GM13977 (cell line): ENCODE results near the gene KLK6.

Source experiments
- DNase-seq: peaks from one replicate; pipeline ENCODE4 v3.0.0; 2012; ENCODE audit warnings: low spot score
- in situ Hi-C: fragments of 300-500 bp; cut with MboI; formaldehyde crosslinking; loops from one replicate; pipeline ENCODE4 v1.12.0; 2022; ENCODE audit warnings: low sequenced_read_pairs, low pct_unique_long_range_greater_than_20kb, mixed read lengths, inconsistent platforms; ENCODE audit not compliant: unreplicated experiment
- TF ChIP-seq, protein P1 (sequence below): IDR thresholded peaks from 2 replicates; pipeline ENCODE4 v1.5.1; 2012; ENCODE audit warnings: mild to moderate bottlenecking, control low read depth; ENCODE audit not compliant: insufficient read depth; ENCODE audit errors: extremely low read depth, missing control alignments

The KLK6 gene

GRCh38 chr19:51002542-51003311 lies 33.3 kb upstream of the KLK6 start:
- in situ Hi-C loops, result no loop called here
- no peak for DNase-seq
- TF ChIP-seq, protein P1, sequence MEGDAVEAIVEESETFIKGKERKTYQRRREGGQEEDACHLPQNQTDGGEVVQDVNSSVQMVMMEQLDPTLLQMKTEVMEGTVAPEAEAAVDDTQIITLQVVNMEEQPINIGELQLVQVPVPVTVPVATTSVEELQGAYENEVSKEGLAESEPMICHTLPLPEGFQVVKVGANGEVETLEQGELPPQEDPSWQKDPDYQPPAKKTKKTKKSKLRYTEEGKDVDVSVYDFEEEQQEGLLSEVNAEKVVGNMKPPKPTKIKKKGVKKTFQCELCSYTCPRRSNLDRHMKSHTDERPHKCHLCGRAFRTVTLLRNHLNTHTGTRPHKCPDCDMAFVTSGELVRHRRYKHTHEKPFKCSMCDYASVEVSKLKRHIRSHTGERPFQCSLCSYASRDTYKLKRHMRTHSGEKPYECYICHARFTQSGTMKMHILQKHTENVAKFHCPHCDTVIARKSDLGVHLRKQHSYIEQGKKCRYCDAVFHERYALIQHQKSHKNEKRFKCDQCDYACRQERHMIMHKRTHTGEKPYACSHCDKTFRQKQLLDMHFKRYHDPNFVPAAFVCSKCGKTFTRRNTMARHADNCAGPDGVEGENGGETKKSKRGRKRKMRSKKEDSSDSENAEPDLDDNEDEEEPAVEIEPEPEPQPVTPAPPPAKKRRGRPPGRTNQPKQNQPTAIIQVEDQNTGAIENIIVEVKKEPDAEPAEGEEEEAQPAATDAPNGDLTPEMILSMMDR, result no peak

GRCh38 chr19:51002089-51002532 lies 32.7 kb upstream of the KLK6 start:
- in situ Hi-C loops, result no loop called here
- TF ChIP-seq, protein P1, result no peak

GRCh38 chr19:51001515-51001914 lies 32.1 kb upstream of the KLK6 start, which contains the start of gene KLK8:
KLK8 (minus strand) TSS chr19:51001604; CDS start chr19:51001167, 437 bp downstream.
- DNase-seq, result no peak
- TF ChIP-seq, protein P1, result no peak
- in situ Hi-C loops, result no loop called here

More at GRCh38 chr19:51002089-51002532, 32.7 kb upstream of the KLK6 start:
- no peak for DNase-seq

DNA sequence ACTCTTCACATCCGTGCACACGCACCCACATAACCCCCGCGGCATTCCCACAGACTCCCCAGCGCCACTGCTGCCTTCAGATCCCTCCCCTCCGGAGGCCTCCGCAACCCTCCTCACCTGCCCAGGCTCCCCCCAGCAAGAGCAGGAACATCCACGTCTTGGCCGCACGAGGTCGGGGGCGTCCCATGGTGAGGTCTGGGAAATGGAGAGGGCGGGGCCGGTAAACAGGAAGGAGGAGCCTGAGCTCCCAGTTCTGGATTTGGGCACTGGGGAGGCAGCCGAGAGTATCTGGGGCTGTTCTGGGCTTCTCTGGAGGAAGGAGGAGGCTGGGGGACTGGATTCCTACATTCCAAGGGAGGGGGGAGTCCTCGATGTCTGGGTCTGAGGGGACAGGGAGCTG lies 31.6 kb upstream of the KLK6 start:
- in situ Hi-C loops, result no loop called here
- TF ChIP-seq, protein P1, result no peak
- no peak for DNase-seq

DNA sequence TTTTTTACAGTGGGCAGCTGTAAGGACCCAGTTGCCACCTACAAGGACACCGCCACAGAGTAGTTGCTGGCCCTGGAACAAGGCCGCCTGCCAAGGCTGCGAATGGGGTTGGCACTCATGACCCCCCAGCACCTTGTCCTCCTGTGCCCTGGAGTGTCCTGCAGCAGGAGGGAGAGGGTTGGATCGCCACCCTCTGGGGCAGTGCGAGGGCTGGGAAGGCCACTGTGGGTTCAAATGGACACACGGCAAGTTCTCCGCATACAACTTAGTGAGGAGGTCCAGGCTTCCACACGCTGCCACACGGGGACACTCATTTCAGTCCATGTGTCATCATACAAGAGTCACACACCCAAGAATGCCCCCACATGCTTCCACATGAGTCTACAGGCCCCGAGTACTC lies 31.0 kb upstream of the KLK6 start:
- in situ Hi-C loops, result no loop called here
- DNase-seq, result no peak
- TF ChIP-seq, protein P1, result no peak

GRCh38 chr19:50998686-50999085 lies 29.3 kb upstream of the KLK6 start:
- in situ Hi-C loops, result no loop called here
- DNase-seq, result no peak
- TF ChIP-seq, protein P1, result no peak

GRCh38 chr19:50998061-50998460 lies 28.7 kb upstream of the KLK6 start:
- in situ Hi-C loops, result no loop called here
- DNase-seq, result no peak
- TF ChIP-seq, protein P1, result no peak
